ENCODE measurements around the gene NME3. TPM values are rescaled to one million over a fixed set of nuclear protein-coding genes. Genes with fewer than 3 reads are reported as not detected.
A peak's percentile ranks its signal among the peaks of the same experiment; 100 is the strongest.

The NME3 gene
- total and polyA plus RNA-seq, 9 of the 15 experiments (the other 6 are each of a cell fraction or from before 2014, with no cell fraction given): 0.68 to 76.3 (median 11.5) TPM

GRCh38 chr16:1812732-1813163 lies 41.4 kb upstream of the NME3 start (continued):
- no peak for TF ChIP-seq FOXP4 (CRISPR knock-in tag; IDR thresholded peaks at IDR 0.05; ENCODE audit: borderline replicate concordance)
- no peak for TF ChIP-seq EZH2 (IDR thresholded peaks at IDR 0.05; ENCODE audit: borderline replicate concordance, low read depth, low read length)
- no peak for TF ChIP-seq BDP1 (IDR thresholded peaks at IDR 0.05; ENCODE audit: insufficient read depth, insufficient read length)
- TF ChIP-seq TRIM24 (IDR thresholded peaks at IDR 0.05): no peak
- TF ChIP-seq ETS2 (tag; IDR thresholded peaks at IDR 0.05; ENCODE audit: borderline replicate concordance, poor library complexity, severe bottlenecking): no peak
- peak; percentile 34; the same call in 1 of the 2 replicates for TF ChIP-seq SAFB (IDR thresholded peaks at IDR 0.05; ENCODE audit: borderline replicate concordance, low read depth, low read length)
- no peak for TF ChIP-seq ZNF639 (CRISPR knock-in tag; conservative IDR thresholded peaks at IDR 0.05 in 1 of 2, IDR thresholded peaks at IDR 0.05 in 1 of 2)
- TF ChIP-seq TEAD1 (CRISPR knock-in tag; IDR thresholded peaks at IDR 0.05): no peak
- no peak for TF ChIP-seq STAT6 (CRISPR knock-in tag; IDR thresholded peaks at IDR 0.05)
- no peak for TF ChIP-seq HNRNPLL (IDR thresholded peaks at IDR 0.05; ENCODE audit: low read depth, low read length, poor library complexity, severe bottlenecking)
